K562 (cell line): ENCODE results near the gene ACBD3. TPM values are rescaled to one million over a fixed set of nuclear protein-coding genes. Genes with fewer than 3 reads are reported as not detected.

Source experiments
- REST ChIP-seq, 2 experiments: fragments of 450-650 bp; formaldehyde crosslinking in 1 of 2; IDR thresholded peaks; 2 replicates each; pipeline versions ENCODE4 v1.4.0 to v1.6.1; 2014 to 2020; ENCODE audit warnings: mild to moderate bottlenecking in 2 of 2, borderline replicate concordance in 1 of 2, low read depth in 1 of 2
- TOE1 ChIP-seq, 2 experiments: fragments of 450-650 bp in 1 of 2; sonication (generic) in 1 of 2; formaldehyde crosslinking in 1 of 2; IDR thresholded peaks; 2 replicates each; pipeline versions ENCODE4 v1.7.1 to v1.8.0; 2016 to 2022; ENCODE audit warnings: borderline replicate concordance in 2 of 2, mild to moderate bottlenecking in 2 of 2, antibody characterized with exemption in 1 of 2, inconsistent platforms in 1 of 2, low read depth in 1 of 2, missing genetic modification reagents in 1 of 2, moderate library complexity in 1 of 2
- U2AF2 ChIP-seq: fragments of 200-400 bp; formaldehyde crosslinking; optimal IDR thresholded peaks from 2 replicates; pipeline ENCODE3; 2017; ENCODE audit warnings: low read depth, mild to moderate bottlenecking, low read length
- ZBTB40 ChIP-seq, 2 experiments: fragments of 450-650 bp in 1 of 2; sonication (generic) in 1 of 2; formaldehyde crosslinking in 1 of 2; IDR thresholded peaks; 2 replicates each; pipeline versions ENCODE4 v1.7.1 to v1.9.0; 2016 to 2022; ENCODE audit warnings: inconsistent platforms in 1 of 2, mild to moderate bottlenecking in 1 of 2, missing genetic modification reagents in 1 of 2
- ZNF311 ChIP-seq: fragments of 250-450 bp; sonication (Bioruptor Pico); IDR thresholded peaks from 2 replicates; pipeline ENCODE4 v1.4.0; 2020; ENCODE audit warnings: mild to moderate bottlenecking, moderate library complexity
- polyA plus RNA-seq, 8 experiments: library from polyadenylated mRNA; depleted of rRNA in 4 of 8; stranded (reverse) in 5 of 8; unstranded in 3 of 8; fragments of >200 nt; fragmentation: Nextera tagmentation in 2 of 8; fragmentation: Illumina TruSeq in 1 of 8; extraction: Ambion mirVana in 2 of 8; extraction: Trizol in 1 of 8; gene quantifications; 2 replicates each; pipeline versions ENCODE4 v1.2.1 to v1.2.3, GENCODE V29; 2011 to 2014; ENCODE audit warnings: inconsistent platforms in 1 of 8, missing spikeins in 1 of 8
- total RNA-seq, 7 experiments: library from RNA; depleted of rRNA in 6 of 7; stranded (reverse); fragments of >200 nt in 6 of 7; fragmentation: Illumina TruSeq in 2 of 7; extraction: Trizol in 2 of 7; gene quantifications; 2 replicates each; pipeline versions ENCODE4 v1.2.1 to v1.2.3, GENCODE V29; 2011 to 2021; ENCODE audit warnings: low replicate concordance in 1 of 7

The ACBD3 gene
- total and polyA plus RNA-seq, 9 of the 15 experiments (the other 6 are each of a cell fraction or from before 2014, with no cell fraction given): 11.1 to 36.7 (median 26.9) TPM

GRCh38 chr1:226186124-226187018 lies at the start of gene ACBD3 (continued):
- TF ChIP-seq ZBTB40 (IDR thresholded peaks at IDR 0.05) (peak; percentile 97), ZBTB40 (CRISPR knock-in tag; IDR thresholded peaks at IDR 0.05) (no peak), U2AF2 (no peak), TOE1 (IDR thresholded peaks at IDR 0.05; ENCODE audit: borderline replicate concordance) (peak; percentile 55; the same call in 1 of the 2 replicates), TOE1 (CRISPR knock-in tag; IDR thresholded peaks at IDR 0.05; ENCODE audit: borderline replicate concordance, low read depth) (0 out of 2 replicates have a peak, but pooled peaks have one; percentile 32), ZNF311 (CRISPR knock-in tag) (no peak), REST (IDR thresholded peaks at IDR 0.05; ENCODE audit: borderline replicate concordance) (0 out of 2 replicates have a peak, but pooled peaks have one; percentile 13), REST (CRISPR knock-in tag; IDR thresholded peaks at IDR 0.05; ENCODE audit: low read depth) (no peak; the same call in none of the 2 replicates)
